ENCODE results near the gene GABRA5. TPM values are rescaled to one million over a fixed set of nuclear protein-coding genes. Genes with fewer than 3 reads are reported as not detected.

Gene GABRA5
- total RNA-seq, 1 experiment from 2014 or later = 23.3 TPM

DNA sequence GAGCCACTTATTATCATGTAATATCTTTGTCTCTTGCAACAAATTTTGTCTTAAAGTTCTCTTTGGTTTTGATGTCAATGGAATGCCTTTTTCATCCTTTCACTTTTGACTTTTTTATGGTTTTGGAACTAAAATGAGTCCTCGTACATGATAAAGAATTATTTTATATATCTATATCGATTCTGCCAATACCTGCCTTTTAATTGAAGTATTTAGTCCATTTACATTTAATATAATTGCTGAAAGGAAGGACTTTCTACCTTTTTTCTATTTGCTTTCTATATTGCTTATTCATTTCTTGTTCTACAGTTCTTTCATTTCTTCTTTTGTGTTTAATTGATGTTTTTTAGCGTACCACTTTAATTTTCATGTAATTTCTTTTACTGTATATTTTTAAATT lies 32.8 kb downstream of the GABRA5 start:
- Mint-ChIP-seq H3K27me3 (ENCODE audit: low read depth) (no peaks in the 10 kb centered on the region), H3K27ac (no peak overlapping the region), H3K9me3 (peaks cover 57% of the 10 kb centered on the region), H3K36me3 (peaks cover 51% of the 10 kb centered on the region), H3K4me1 (no peaks in the 10 kb centered on the region), H3K4me3 (no peak overlapping the region)
- CTCF ChIA-PET = no interaction called here
- TF ChIP-seq NFATC4 (CRISPR knock-in tag; IDR thresholded peaks at IDR 0.05) (no peak), NR1H2 (CRISPR knock-in tag; IDR thresholded peaks at IDR 0.05) (no peak), NFE2L1 (CRISPR knock-in tag; IDR thresholded peaks at IDR 0.05) (no peak), ZNF416 (CRISPR knock-in tag; IDR thresholded peaks at IDR 0.05) (no peak), CDX4 (CRISPR knock-in tag; IDR thresholded peaks at IDR 0.05; ENCODE audit: borderline replicate concordance) (no peak), MAX (CRISPR knock-in tag; IDR thresholded peaks at IDR 0.05) (no peak)
- DNase-seq (ENCODE audit: low spot score) (no peak), ATAC-seq (no peak)
- POLR2A ChIA-PET = no interaction called here

GRCh38 chr15:26901041-26901440 lies 34.2 kb downstream of the GABRA5 start:
- no peak for TF ChIP-seq TP53 (CRISPR knock-in tag; IDR thresholded peaks at IDR 0.05)
- no peak for TF ChIP-seq MXD4 (CRISPR knock-in tag; IDR thresholded peaks at IDR 0.05; ENCODE audit: borderline replicate concordance)
- ChIA-PET POLR2A (no interaction called here), CTCF (no interaction called here)
- no peaks in the 10 kb centered on the region for H3K27me3 Mint-ChIP-seq (ENCODE audit: low read depth)
- peaks cover 60% of the 10 kb centered on the region for H3K36me3 Mint-ChIP-seq
- ATAC-seq (no peak), DNase-seq (ENCODE audit: low spot score) (no peak)
- no peak overlapping the region for H3K27ac Mint-ChIP-seq
- peaks cover 71% of the 10 kb centered on the region for H3K9me3 Mint-ChIP-seq
- H3K4me3 Mint-ChIP-seq = no peak overlapping the region
- H3K4me1 Mint-ChIP-seq = no peaks in the 10 kb centered on the region

DNA sequence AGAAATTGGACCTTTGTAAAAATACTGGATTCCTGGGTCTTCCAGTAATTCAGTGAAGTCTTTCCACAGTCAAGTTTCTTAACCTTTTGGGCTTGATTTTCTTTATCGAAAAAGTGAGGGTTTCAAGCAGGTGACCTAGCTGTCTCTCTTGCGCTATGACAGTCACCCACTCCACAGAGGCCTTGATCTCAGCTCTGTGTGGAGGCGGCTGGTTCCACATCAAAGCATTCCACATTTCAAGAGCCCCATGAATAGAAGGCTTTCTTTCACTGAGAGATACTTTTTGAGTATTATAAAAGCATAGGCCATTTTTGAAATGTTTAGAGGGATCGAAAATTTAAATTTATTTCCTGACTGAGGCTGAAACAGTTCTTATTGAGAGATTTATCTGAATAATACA lies 43.9 kb downstream of the GABRA5 start:
- Mint-ChIP-seq H3K4me1 (no peaks in the 10 kb centered on the region), H3K36me3 (peaks cover 15% of the 10 kb centered on the region), H3K9me3 (peaks cover 11% of the 10 kb centered on the region), H3K27me3 (ENCODE audit: low read depth) (no peaks in the 10 kb centered on the region), H3K27ac (no peak overlapping the region), H3K4me3 (no peak overlapping the region)
- ATAC-seq (no peak), DNase-seq (ENCODE audit: low spot score) (no peak)
- POLR2A ChIA-PET = no interaction called here
- TF ChIP-seq ZNF121 (CRISPR knock-in tag; IDR thresholded peaks at IDR 0.05) (no peak), ZNF396 (CRISPR knock-in tag; IDR thresholded peaks at IDR 0.05; ENCODE audit: borderline replicate concordance) (no peak), ESRRA (CRISPR knock-in tag; IDR thresholded peaks at IDR 0.05; ENCODE audit: borderline replicate concordance) (no peak), JUN (CRISPR knock-in tag; IDR thresholded peaks at IDR 0.05) (no peak), FOXJ3 (CRISPR knock-in tag; IDR thresholded peaks at IDR 0.05; ENCODE audit: borderline replicate concordance) (no peak), ZNF232 (CRISPR knock-in tag; IDR thresholded peaks at IDR 0.05) (no peak), NR3C1 (CRISPR knock-in tag; conservative IDR thresholded peaks at IDR 0.05; ENCODE audit: low read depth) (no peak), ETV6 (CRISPR knock-in tag; IDR thresholded peaks at IDR 0.05) (no peak), CREM (CRISPR knock-in tag; IDR thresholded peaks at IDR 0.05) (no peak), ZNF138 (CRISPR knock-in tag; conservative IDR thresholded peaks at IDR 0.05) (no peak), ARID4B (CRISPR knock-in tag; IDR thresholded peaks at IDR 0.05; ENCODE audit: borderline replicate concordance) (no peak), CREB1 (CRISPR knock-in tag; IDR thresholded peaks at IDR 0.05) (no peak), NR1H2 (CRISPR knock-in tag; IDR thresholded peaks at IDR 0.05) (no peak), RELA (CRISPR knock-in tag; IDR thresholded peaks at IDR 0.05; ENCODE audit: borderline replicate concordance) (no peak), RORB (CRISPR knock-in tag; IDR thresholded peaks at IDR 0.05) (no peak), EMX1 (CRISPR knock-in tag; IDR thresholded peaks at IDR 0.05) (no peak)
- TF ChIP-seq, protein P1, sequence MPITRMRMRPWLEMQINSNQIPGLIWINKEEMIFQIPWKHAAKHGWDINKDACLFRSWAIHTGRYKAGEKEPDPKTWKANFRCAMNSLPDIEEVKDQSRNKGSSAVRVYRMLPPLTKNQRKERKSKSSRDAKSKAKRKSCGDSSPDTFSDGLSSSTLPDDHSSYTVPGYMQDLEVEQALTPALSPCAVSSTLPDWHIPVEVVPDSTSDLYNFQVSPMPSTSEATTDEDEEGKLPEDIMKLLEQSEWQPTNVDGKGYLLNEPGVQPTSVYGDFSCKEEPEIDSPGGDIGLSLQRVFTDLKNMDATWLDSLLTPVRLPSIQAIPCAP (CRISPR knock-in tag; IDR thresholded peaks at IDR 0.05) = no peak
- TF ChIP-seq, protein P2, sequence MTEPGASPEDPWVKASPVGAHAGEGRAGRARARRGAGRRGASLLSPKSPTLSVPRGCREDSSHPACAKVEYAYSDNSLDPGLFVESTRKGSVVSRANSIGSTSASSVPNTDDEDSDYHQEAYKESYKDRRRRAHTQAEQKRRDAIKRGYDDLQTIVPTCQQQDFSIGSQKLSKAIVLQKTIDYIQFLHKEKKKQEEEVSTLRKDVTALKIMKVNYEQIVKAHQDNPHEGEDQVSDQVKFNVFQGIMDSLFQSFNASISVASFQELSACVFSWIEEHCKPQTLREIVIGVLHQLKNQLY (CRISPR knock-in tag; IDR thresholded peaks at IDR 0.05) = no peak
- CTCF ChIA-PET = no interaction called here

Measured in WTC11 (cell line).